ENCODE results near the gene CUX1. TPM values are rescaled to one million over a fixed set of nuclear protein-coding genes. Genes with fewer than 3 reads are reported as not detected.

CUX1 gene
- total RNA-seq, 1 experiment from 2014 or later: 54.8 TPM

- H3K27ac Mint-ChIP-seq (ENCODE audit: unreplicated experiment): no peak overlapping the region
- TF ChIP-seq CTCF (IDR thresholded peaks at IDR 0.05; ENCODE audit: unreplicated experiment): no peak
- TSS peak; percentile 30 for BruUV-seq (replicated peaks)
- no peaks in the 10 kb centered on the region for H3K9me3 Mint-ChIP-seq (ENCODE audit: low read depth, unreplicated experiment)
- H3K36me3 Mint-ChIP-seq (ENCODE audit: insufficient read depth, unreplicated experiment): peaks cover 12% of the 10 kb centered on the region
- H3K27me3 Mint-ChIP-seq (ENCODE audit: unreplicated experiment): no peaks in the 10 kb centered on the region
- DNase-seq: no peak
- H3K4me3 Mint-ChIP-seq (ENCODE audit: low read depth, unreplicated experiment): no peak overlapping the region
- intact Hi-C loops (cut with micrococcal nuclease; ENCODE audit: unreplicated experiment): no loop called here
- H3K4me1 Mint-ChIP-seq (ENCODE audit: low read depth, unreplicated experiment): no peaks in the 10 kb centered on the region
- CTCF ChIA-PET: no interaction called here
Observed at GRCh38 chr7:101916876-101917275, 99.5 kb downstream of the CUX1 start.

- no peak for DNase-seq
- Mint-ChIP-seq H3K27me3 (ENCODE audit: unreplicated experiment) (no peaks in the 10 kb centered on the region), H3K4me3 (ENCODE audit: low read depth, unreplicated experiment) (no peak overlapping the region), H3K9me3 (ENCODE audit: low read depth, unreplicated experiment) (no peaks in the 10 kb centered on the region), H3K27ac (ENCODE audit: unreplicated experiment) (no peak overlapping the region), H3K36me3 (ENCODE audit: insufficient read depth, unreplicated experiment) (peaks cover 12% of the 10 kb centered on the region), H3K4me1 (ENCODE audit: low read depth, unreplicated experiment) (no peaks in the 10 kb centered on the region)
- no peak for TF ChIP-seq CTCF (IDR thresholded peaks at IDR 0.05; ENCODE audit: unreplicated experiment)
- intact Hi-C loops (cut with micrococcal nuclease; ENCODE audit: unreplicated experiment): no loop called here
- CTCF ChIA-PET: no interaction called here
- BruUV-seq (replicated peaks): no TSS peak
Observed at GRCh38 chr7:101917566-101917965, 100.1 kb downstream of the CUX1 start.

GRCh38 chr7:101918426-101918825, 101.0 kb downstream of the CUX1 start:
- no TSS peak for BruUV-seq (replicated peaks)
- Mint-ChIP-seq H3K27me3 (ENCODE audit: unreplicated experiment) (no peaks in the 10 kb centered on the region), H3K27ac (ENCODE audit: unreplicated experiment) (no peak overlapping the region), H3K9me3 (ENCODE audit: low read depth, unreplicated experiment) (no peaks in the 10 kb centered on the region), H3K4me1 (ENCODE audit: low read depth, unreplicated experiment) (no peaks in the 10 kb centered on the region), H3K4me3 (ENCODE audit: low read depth, unreplicated experiment) (no peak overlapping the region), H3K36me3 (ENCODE audit: insufficient read depth, unreplicated experiment) (peaks cover 12% of the 10 kb centered on the region)
- no peak for DNase-seq
- intact Hi-C loops (cut with micrococcal nuclease; ENCODE audit: unreplicated experiment): no loop called here
- CTCF ChIA-PET: no interaction called here
- TF ChIP-seq CTCF (IDR thresholded peaks at IDR 0.05; ENCODE audit: unreplicated experiment): no peak

- H3K27me3 Mint-ChIP-seq (ENCODE audit: unreplicated experiment): no peaks in the 10 kb centered on the region
- TF ChIP-seq CTCF (IDR thresholded peaks at IDR 0.05; ENCODE audit: unreplicated experiment): no peak
- no peak overlapping the region for H3K27ac Mint-ChIP-seq (ENCODE audit: unreplicated experiment)
- intact Hi-C loops (cut with micrococcal nuclease; ENCODE audit: unreplicated experiment): no loop called here
- DNase-seq: no peak
- no peaks in the 10 kb centered on the region for H3K4me1 Mint-ChIP-seq (ENCODE audit: low read depth, unreplicated experiment)
- CTCF ChIA-PET: no interaction called here
- no TSS peak for BruUV-seq (replicated peaks)
- no peaks in the 10 kb centered on the region for H3K9me3 Mint-ChIP-seq (ENCODE audit: low read depth, unreplicated experiment)
- H3K36me3 Mint-ChIP-seq (ENCODE audit: insufficient read depth, unreplicated experiment): peaks cover 12% of the 10 kb centered on the region
- H3K4me3 Mint-ChIP-seq (ENCODE audit: low read depth, unreplicated experiment): no peak overlapping the region
Observed at GRCh38 chr7:101919363-101920115, 102.1 kb downstream of the CUX1 start.
